Stimulated activated CD4-positive, alpha-beta T cell treated with anti-CD3 and anti-CD28 coated beads, Interleukin-12 subunit alpha, Interleukin-12 subunit beta, amount 100 ng/mL, for 24 hours (primary cell): ENCODE data around the gene SECTM1.

Source experiments
- DNase-seq, 2 experiments: peaks; one replicate each; pipeline ENCODE4 v3.0.0-alpha.2; 2020; ENCODE audit warnings: low read depth in 2 of 2

Gene SECTM1

DNA sequence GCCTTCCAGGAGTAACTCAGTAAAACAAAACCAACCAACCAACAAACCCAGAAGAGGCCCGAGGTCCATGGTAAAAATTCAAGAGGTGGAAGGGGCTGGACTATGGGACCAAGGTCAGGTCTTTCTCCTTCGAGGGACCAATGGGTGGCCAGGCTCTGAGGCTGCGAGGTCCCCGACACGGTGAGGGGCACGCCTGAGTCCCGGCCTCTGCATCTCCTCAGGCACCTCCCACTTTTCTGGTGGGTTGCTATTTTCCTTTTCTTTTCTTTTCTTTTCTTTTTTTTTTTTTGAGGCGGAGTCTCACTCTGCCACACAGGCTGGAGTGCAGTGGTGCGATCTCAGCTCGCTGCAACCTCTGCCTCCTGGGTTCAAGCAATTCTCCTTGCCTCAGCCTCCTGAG is 34.1 kb downstream of the SECTM1 start:
- DNase-seq: no peak

DNA sequence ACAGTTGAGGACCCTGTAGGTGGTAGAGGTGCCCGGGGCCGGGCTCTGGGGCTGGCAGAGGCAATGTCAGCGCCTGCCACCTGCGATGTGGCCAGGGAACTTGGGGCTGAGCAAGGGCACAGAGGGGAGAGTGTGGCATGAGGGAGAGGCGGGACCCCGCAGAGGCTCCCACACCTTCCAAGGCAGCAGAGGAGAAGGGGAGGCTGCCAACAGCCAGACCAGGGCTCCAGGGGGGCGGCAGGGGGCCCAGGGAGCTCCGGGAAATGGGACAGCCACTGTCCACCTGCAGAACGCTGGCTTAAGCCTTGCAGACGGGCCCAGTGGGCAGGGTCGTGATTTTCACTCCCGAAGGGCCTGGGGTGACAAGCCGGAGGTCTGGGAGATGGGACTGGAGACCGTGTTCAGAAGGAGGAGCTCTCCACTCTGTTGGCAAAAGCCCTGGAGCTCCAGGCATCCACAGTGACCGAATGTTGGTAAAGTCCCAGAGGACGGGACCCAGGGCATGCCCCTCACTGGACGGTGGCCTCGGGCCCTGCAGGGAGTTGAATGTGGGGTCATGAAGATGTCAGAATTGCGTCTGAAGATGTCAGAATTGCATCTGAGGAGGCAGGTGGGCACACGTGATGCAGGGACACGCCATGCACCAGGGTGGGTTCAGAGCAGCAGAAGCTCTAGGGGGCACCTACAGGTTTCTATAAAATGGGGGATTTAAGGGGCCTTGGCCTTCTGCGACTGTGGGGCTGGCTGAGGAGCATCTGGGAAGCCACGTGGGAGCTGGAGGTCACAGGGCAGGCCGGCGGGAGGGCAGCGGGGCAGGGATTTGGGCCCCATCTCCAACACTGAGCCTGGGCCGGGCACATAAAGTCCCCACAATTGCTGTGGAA is 34.8 kb downstream of the SECTM1 start:
- DNase-seq: no peak

DNA sequence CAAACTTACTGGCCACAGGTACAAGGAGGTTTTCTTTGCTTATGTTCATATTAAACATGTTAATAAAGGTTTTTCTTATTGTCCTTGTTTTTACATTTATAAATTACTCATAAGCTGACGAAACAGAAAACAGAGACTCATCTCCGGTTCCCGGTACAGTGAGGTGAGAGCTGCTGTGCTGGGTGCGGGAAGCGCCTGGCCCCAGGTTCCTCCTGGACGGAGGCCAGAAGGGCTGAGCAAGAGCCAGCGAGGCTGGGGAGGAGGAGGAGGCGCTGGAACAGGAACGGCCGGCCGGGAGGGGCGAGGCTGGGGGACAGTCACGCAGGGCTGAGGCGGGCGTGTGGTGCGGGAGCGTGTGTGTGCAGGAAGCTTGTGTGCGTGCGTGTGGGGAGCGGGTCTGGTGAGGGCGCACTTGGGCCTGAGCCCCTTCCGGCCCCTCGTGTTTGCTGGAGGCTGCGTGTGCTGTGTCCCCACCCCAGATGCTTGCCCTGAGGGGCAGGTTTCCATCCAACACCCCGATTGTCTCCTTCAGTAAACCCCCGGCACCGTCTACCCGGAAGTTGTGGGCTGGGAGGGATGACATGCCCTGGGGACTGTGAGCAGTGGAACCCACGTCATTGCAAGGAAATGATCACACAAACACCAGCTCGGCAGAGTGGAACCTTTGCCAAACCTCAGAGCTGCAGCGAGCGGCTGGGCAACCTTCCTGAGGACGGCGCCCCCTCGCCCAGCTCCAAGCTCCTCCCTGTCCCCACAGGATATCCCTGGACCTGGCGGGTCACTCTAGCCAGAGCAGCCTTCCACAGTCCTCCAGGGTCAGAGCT is 35.6 kb downstream of the SECTM1 start:
- DNase-seq: peak; percentile 81 to 87

- peak; percentile 72 to 88 for DNase-seq
These were observed 36.3 kb downstream of the SECTM1 start for GRCh38 chr17:82297280-82297713.

DNA sequence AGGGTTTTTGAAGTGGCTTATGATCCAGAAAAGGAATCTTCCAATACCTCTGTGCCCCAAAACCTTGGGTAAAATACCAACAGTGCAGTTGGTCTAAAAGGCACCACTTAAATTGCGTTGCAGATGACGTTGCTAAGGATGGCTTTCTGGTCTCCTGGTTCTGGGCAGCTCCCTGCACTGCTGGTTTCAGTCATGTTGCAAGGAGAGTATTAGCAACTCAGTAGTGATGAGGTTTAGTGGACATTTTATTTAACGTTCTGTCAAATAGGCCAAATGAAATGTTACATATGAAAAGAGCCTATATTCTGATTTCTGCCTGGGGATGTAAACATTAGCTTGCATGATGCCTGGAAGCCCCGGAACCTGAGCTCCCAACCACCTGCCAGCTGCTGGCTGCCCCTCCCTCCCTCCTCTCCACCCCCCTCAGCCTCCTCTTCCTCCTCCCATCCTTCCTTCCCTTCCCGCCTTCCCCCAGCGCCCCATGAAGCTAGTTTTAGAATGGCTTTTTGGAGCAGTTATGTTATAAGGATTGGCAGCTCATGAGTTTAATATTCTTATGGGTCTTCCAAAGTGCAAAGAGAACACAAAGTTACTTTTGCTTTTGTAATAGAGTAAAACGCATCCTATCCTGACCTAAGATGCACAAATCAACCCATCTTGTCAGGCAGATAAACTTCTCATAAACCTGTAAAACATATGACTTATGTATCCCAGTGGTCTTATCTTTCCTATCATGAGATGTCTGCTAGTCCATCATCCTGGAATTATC is 36.9 kb downstream of the SECTM1 start:
- no peak for DNase-seq

- DNase-seq: no peak
These were observed 38.1 kb downstream of the SECTM1 start for GRCh38 chr17:82295472-82295814.

- no peak for DNase-seq
These were observed 39.3 kb downstream of the SECTM1 start for GRCh38 chr17:82294064-82294773.

DNA sequence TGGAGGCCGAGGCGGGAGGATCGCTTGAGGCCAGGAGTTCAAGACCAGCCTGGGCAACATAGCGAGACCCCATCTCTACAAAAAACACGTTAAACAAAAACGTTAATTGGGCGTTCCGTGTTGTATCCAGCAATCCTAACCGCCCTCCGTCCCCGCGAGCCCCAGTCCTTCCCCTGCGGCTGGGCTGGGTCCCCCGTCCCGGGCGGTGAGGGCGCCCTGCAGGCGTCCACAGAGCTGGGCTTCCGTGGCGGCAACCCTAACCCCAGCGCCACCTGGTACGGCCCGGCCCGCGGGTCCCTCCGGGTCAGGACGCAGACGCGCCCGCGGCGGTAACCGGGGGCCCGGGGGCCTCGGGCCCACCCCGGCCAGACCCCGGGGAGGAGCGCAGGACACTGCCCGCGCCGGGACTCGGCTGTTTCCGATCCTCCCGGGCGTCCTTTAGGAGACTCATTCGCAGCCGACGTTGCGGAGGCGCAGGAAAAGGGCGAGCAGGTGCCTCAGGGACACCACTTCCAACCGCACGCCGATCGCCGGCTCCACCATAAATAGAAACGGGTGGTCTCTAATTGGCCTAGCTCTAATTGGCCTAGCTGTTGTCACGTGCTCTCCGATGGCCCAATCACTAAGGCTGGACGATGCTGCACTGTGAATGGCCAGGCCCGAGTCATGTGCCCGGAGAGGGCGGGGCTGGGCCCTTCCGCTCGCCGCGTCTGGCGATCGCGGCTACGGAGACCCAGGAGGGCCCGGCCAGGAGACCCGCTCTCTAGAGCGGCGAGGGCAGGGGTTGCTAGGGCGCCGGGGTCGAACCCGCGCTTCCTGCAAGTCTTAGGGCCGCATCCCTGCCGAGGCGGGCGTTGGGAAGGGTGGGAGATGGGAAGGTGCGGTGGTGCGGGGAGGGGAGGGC is 41.1 kb downstream of the SECTM1 start:
- peak; percentile 84 to 89 for DNase-seq

DNA sequence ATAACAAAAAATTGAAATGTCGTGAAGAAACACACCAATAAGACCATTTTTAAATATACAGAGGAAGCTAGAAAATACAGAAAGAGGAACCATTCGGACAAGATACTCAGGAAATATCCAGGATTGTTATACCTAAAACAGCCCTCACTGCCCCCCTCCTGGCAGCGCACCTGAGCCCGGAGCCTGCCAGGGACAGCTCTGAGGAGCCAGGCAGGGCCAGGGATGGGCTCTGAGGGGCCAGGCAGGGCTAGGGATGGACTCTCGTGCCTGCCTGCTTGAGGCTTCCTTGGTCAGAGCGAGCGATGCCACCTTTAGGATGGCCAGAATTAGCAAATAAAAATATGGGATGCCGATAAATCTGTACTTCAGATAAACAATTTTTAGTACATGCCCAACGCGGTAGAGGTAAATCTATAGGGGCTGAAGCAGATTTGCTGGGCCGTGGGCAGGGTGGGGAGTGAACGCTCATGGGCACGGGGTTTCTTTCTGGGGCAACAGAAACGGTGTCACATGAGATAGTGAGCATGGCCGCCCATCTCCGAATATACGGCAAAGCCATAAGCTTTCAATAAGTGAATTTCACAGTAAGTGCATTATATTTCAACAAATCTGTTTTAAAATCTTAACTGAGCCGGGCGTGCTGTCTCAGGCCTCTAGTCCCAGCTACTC is 41.9 kb downstream of the SECTM1 start:
- no peak for DNase-seq

DNA sequence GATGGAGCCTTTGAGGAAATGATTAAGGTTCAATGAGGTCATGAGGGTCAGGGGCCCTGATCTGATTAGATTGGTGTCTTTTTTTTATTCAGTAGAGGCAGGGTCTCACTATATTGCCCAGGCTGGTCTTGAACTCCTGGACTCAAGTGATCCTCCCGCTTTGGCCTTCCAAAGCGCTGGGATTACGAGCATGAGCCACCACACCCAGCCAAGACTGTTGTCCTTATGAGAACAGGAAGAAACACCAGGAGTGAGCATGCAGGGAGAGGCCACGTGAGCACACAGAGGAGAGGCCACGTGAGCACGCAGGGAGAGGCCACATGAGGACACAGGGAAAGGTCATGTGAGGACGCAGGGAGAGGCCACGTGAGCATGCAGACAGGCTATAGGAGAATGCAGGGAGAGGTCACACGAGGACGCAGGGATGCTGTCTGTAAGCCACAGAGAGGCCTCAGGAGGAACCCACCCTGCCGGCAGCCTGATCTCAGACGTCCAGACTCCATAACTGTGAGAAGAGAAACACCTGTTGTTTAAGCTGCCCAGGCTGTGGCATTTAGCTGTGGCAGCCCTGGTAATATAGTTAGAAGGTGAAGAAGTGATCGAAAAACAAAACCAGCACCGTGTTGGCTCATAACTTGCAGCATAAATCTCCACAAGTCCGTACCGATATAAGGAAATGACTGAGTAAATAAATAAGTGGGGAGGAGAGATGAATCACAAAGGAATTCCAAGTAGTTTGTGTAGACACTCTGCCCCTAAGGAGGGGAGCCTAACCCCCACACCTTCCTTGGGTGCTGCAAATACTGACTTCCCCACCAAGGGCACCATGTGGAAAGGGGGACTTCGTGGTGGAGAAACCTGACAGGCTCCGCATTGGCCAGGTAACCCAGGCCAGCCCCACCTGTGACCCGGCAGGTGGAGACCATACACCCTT is 45.4 kb downstream of the SECTM1 start:
- DNase-seq: no peak

DNA sequence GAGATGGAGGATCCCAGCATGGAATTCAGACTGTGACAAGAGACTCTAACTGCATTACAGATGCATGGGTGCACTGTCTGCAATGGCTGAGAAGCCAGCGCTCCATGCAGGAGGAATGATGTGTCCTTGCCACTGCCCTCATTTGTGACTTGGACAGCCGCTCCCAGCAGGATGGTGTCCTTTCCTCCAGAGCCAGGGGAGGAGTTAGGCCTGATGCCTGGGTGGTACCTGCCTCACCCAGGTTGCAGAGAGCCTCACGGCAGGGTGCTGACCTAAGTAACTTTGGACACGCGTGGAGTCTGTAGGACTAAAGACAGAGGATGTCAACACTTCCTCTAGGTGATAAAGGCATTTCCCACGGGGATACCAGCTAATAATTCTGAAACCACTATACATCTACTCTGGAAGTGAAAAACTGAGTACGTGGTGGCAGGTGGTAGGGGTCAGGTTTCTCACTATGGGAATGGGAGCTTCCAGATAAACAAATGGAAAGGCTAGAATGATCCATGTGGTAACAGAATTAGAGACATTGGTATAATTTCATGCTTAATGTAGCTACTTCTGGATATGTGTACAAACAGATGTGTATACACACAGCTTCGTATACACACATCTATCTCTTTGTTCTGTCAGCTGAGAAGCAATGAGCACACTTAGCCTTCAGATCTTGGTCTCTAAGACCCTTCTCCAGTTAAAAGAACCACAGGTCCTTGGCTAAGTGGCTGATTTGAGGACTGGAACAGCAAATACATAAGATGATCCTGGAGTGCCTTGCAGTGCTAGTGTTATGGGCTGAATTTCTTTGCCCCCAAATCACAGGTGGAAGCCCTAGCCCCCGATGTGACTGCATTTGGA is 46.3 kb downstream of the SECTM1 start:
- no peak for DNase-seq

DNA sequence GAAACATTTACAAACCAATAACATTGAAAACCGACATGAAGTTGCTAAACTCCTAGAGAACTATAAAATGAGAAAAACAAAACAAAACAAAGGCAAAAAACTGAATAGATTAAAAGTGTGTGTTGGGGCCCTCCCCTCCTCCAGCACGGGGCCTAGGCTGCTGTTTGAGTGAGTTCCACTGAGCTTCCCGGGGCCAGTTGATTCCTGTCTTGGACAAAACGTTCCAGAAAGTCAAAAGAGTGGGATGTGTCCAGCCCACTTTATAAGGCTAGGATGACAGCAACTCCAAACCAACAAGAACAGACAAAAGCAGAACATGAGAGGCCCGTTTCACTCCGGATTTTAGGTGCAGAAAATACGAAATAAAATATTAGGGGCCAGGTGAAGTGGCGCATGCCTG is 48.4 kb downstream of the SECTM1 start:
- no peak for DNase-seq

DNA sequence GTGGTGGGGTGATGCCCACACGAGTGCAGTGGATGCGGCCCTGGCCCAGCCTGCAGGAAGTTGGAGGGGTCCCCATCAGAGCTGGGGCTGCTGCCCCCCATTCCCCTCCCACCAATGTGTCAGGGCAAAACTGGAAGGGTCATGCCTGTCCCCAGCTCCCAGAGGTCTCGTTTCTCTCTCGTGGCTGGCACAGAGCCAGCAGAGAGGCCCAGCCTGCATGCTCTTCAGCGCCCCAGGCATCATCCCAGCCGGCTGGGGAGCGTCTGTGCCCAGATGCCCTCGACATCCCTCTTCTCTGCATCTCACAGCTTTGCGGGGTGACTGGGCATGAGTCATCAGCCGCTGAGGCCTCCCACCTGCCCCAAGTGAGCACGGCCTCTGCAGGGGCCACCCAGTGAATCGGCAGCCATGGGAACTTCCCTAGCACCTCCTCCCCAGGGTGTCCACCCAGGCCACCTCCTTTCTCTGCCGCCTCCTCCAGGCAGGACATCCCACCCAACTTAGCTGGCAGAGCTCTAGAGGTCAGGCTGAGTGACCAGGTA is 50.3 kb downstream of the SECTM1 start:
- DNase-seq: peak in 1 of 2 experiments; percentile 48

- DNase-seq: no peak
These were observed 51.0 kb downstream of the SECTM1 start for GRCh38 chr17:82282239-82283207.

DNA sequence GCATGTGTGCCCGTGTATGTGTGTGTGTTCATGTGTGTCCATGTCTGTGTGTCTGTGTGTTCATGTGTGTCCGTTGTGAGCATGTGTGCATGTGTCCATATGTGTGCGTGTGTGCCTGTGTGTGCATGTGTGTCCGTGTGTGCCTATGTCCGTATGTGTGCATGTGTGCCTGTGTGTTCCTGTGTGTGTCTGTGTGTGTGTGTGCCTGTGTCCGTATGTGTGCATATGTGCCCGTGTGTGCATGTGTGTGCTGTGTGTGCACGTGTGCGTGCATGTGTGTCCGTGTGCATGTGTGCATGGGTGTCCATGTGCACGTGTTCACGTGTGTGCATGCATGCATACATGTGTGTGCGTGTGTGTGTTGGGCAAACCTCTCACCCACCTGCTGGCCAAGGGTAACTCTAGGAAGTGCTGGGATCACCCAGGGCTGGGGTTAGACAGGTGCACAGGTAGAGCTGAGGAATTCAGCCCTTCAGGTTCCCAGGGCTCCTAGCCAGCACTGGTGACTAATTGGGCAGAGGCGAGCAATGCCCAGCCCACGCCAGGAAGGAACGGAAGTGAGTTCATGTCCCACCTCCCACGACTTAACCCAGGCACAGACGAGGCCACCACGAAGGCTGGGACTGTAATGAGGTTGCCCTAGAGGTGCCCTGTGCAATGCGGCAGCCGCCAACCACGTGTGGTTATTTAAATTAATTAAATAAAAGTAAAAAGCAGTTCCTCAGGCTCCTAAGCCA is 51.9 kb downstream of the SECTM1 start:
- peak in 1 of 2 experiments; percentile 45 for DNase-seq

GRCh38 chr17:82281076-82281475 is 52.5 kb downstream of the SECTM1 start:
- DNase-seq: no peak
